Measurements from ENCODE around the gene C10orf71. TPM values are rescaled to one million over a fixed set of nuclear protein-coding genes. Genes with fewer than 3 reads are reported as not detected.

Gene C10orf71
- total RNA-seq, 1 experiment from 2014 or later, result not detected

DNA sequence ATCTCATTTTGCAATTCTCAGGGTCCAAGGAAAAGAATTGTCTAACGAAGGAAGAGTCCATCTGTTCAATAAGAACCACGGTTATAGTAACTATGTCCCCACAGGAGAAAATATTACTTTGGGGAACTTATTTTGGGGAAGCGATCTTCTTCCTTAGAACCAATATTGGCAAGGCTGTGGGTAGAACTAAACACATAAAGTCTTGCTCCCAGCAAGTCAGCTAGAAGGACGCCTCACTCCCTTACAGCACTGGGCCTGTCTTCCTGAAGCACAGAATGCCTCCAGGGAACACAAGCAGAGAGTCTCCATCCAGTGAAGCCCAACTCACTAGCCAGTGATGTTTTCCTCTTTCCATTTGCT lies 30.2 kb downstream of the C10orf71 start:
- CTCF ChIA-PET, result no interaction called here
- TF ChIP-seq CTCF (IDR thresholded peaks at IDR 0.05; ENCODE audit: insufficient read depth in 1 of 2, low read depth in 1 of 2, low read length in 1 of 2, severe bottlenecking in 1 of 2, unreplicated experiment in 1 of 2), result no peak
- intact Hi-C loops (cut with micrococcal nuclease; ENCODE audit: unreplicated experiment), result no loop called here
- Mint-ChIP-seq H3K4me1 (ENCODE audit: low read depth, unreplicated experiment) (no peaks in the 10 kb centered on the region), H3K27me3 (ENCODE audit: insufficient read depth, unreplicated experiment) (peaks cover 25% of the 10 kb centered on the region), H3K27ac (ENCODE audit: unreplicated experiment) (no peak overlapping the region), H3K36me3 (ENCODE audit: insufficient read depth, unreplicated experiment) (no peaks in the 10 kb centered on the region), H3K4me3 (ENCODE audit: unreplicated experiment) (no peak overlapping the region), H3K9me3 (ENCODE audit: unreplicated experiment) (no peaks in the 10 kb centered on the region)
- H3K4me3 ChIP-seq (ENCODE audit: low read depth, low read length), result no peak overlapping the region
- no peaks in the 10 kb centered on the region for H3K36me3 ChIP-seq (ENCODE audit: control insufficient read depth, insufficient read depth, low read length)
- DNase-seq, result no peak
- no peaks in the 10 kb centered on the region for H3K9me3 ChIP-seq
- BruUV-seq (replicated peaks), result no TSS peak
- POLR2A ChIA-PET, result no interaction called here
- H3K4me1 ChIP-seq, result no peaks in the 10 kb centered on the region
- H3K27me3 ChIP-seq (replicated peaks; ENCODE audit: control insufficient read depth, insufficient read depth, low read length), result peaks cover 1% of the 10 kb centered on the region; the same call in 1 of the 2 replicates

DNA sequence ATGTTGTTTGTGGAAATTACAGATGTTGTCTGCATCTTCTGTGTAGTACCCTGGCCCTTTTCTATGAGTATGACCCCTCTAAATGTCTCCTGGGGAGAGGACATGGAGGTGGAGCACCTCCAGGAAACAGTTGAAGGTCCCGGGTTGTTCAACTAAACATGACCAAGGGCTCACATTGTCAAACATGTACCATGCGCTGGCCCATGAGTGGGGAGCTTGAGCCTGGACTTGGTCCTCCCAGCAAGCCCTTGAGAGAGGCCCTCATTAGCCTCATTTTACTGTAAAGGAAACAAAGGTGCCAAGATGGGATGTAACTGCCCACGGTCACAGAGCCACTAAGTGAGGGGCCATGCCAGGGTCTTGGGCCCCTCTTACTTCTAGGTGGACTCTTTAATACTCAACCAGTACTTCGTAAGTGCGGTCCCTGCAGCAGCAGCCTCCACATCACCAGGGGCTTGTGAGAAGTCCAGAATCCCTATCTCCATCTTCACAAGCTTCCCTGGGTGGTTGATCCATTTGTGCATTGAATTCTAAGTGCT lies 31.2 kb downstream of the C10orf71 start:
- Mint-ChIP-seq H3K9me3 (ENCODE audit: unreplicated experiment) (peaks cover 4% of the 10 kb centered on the region), H3K27me3 (ENCODE audit: insufficient read depth, unreplicated experiment) (peaks cover 21% of the 10 kb centered on the region), H3K4me1 (ENCODE audit: low read depth, unreplicated experiment) (no peaks in the 10 kb centered on the region), H3K4me3 (ENCODE audit: unreplicated experiment) (no peak overlapping the region), H3K27ac (ENCODE audit: unreplicated experiment) (no peak overlapping the region), H3K36me3 (ENCODE audit: insufficient read depth, unreplicated experiment) (no peaks in the 10 kb centered on the region)
- ChIA-PET CTCF (no interaction called here), POLR2A (no interaction called here)
- intact Hi-C loops (cut with micrococcal nuclease; ENCODE audit: unreplicated experiment), result no loop called here
- DNase-seq, result no peak
- Histone ChIP-seq H3K27me3 (replicated peaks; ENCODE audit: control insufficient read depth, insufficient read depth, low read length) (0 out of 2 replicates have a peak, but pooled peaks cover 1% of the 10 kb centered on the region), H3K4me1 (no peaks in the 10 kb centered on the region), H3K36me3 (ENCODE audit: control insufficient read depth, insufficient read depth, low read length) (no peaks in the 10 kb centered on the region), H3K4me3 (ENCODE audit: low read depth, low read length) (no peak overlapping the region), H3K9me3 (no peaks in the 10 kb centered on the region)
- no TSS peak for BruUV-seq (replicated peaks)
- TF ChIP-seq CTCF (IDR thresholded peaks at IDR 0.05; ENCODE audit: insufficient read depth in 1 of 2, low read depth in 1 of 2, low read length in 1 of 2, severe bottlenecking in 1 of 2, unreplicated experiment in 1 of 2), result no peak

GRCh38 chr10:49331431-49331830 lies 32.5 kb downstream of the C10orf71 start:
- H3K36me3 ChIP-seq (ENCODE audit: control insufficient read depth, insufficient read depth, low read length), result no peaks in the 10 kb centered on the region
- no peak for TF ChIP-seq CTCF (IDR thresholded peaks at IDR 0.05; ENCODE audit: insufficient read depth in 1 of 2, low read depth in 1 of 2, low read length in 1 of 2, severe bottlenecking in 1 of 2, unreplicated experiment in 1 of 2)
- Mint-ChIP-seq H3K9me3 (ENCODE audit: unreplicated experiment) (peaks cover 14% of the 10 kb centered on the region), H3K27ac (ENCODE audit: unreplicated experiment) (no peak overlapping the region), H3K4me3 (ENCODE audit: unreplicated experiment) (no peak overlapping the region), H3K36me3 (ENCODE audit: insufficient read depth, unreplicated experiment) (no peaks in the 10 kb centered on the region), H3K4me1 (ENCODE audit: low read depth, unreplicated experiment) (no peaks in the 10 kb centered on the region), H3K27me3 (ENCODE audit: insufficient read depth, unreplicated experiment) (peaks cover 30% of the 10 kb centered on the region)
- BruUV-seq (replicated peaks), result no TSS peak
- no peaks in the 10 kb centered on the region for H3K9me3 ChIP-seq
- no peak overlapping the region for H3K4me3 ChIP-seq (ENCODE audit: low read depth, low read length)
- H3K27me3 ChIP-seq (replicated peaks; ENCODE audit: control insufficient read depth, insufficient read depth, low read length), result 0 out of 2 replicates have a peak, but pooled peaks cover 1% of the 10 kb centered on the region
- ChIA-PET CTCF (no interaction called here), POLR2A (no interaction called here)
- H3K4me1 ChIP-seq, result no peaks in the 10 kb centered on the region
- no peak for DNase-seq
- intact Hi-C loops (cut with micrococcal nuclease; ENCODE audit: unreplicated experiment), result no loop called here

Data from Caco-2 (cell line).